ENCODE data around the gene JMJD8. TPM values are rescaled to one million over a fixed set of nuclear protein-coding genes. Genes with fewer than 3 reads are reported as not detected.

The JMJD8 gene
- total RNA-seq, 2 donors from 2014 or later, result 16.8 to 26.8 TPM

GRCh38 chr16:706189-707061 lies 22.3 kb upstream of the JMJD8 start:
- H3K4me3 Mint-ChIP-seq, result no peak overlapping the region
- H3K27ac Mint-ChIP-seq, result no peak overlapping the region
- no peak for ATAC-seq (replicated peaks)
- peaks cover 16% of the 10 kb centered on the region for H3K27me3 Mint-ChIP-seq
- H3K4me1 Mint-ChIP-seq, result no peaks in the 10 kb centered on the region
- no peaks in the 10 kb centered on the region for H3K36me3 Mint-ChIP-seq (ENCODE audit: low read depth)
- H3K9me3 Mint-ChIP-seq, result no peaks in the 10 kb centered on the region

GRCh38 chr16:705431-706188 lies 21.5 kb upstream of the JMJD8 start, which contains the start of gene FBXL16:
FBXL16 (minus strand) TSS chr16:705801; CDS start chr16:697405, 8,396 bp downstream.
- Mint-ChIP-seq H3K36me3 (ENCODE audit: low read depth) (no peaks in the 10 kb centered on the region), H3K27me3 (peaks cover 16% of the 10 kb centered on the region), H3K4me3 (no peak within 1 kb of the TSS), H3K4me1 (no peaks in the 10 kb centered on the region), H3K27ac (no peak within 1 kb of the TSS), H3K9me3 (no peaks in the 10 kb centered on the region)
- ATAC-seq (replicated peaks), result no peak

GRCh38 chr16:704552-705380 lies 20.6 kb upstream of the JMJD8 start:
- H3K27me3 Mint-ChIP-seq, result peaks cover 16% of the 10 kb centered on the region
- no peak overlapping the region for H3K27ac Mint-ChIP-seq
- H3K36me3 Mint-ChIP-seq (ENCODE audit: low read depth), result no peaks in the 10 kb centered on the region
- no peak for ATAC-seq (replicated peaks)
- no peak overlapping the region for H3K4me3 Mint-ChIP-seq
- H3K9me3 Mint-ChIP-seq, result no peaks in the 10 kb centered on the region
- no peaks in the 10 kb centered on the region for H3K4me1 Mint-ChIP-seq

- H3K4me3 Mint-ChIP-seq, result no peak overlapping the region
- no peak overlapping the region for H3K27ac Mint-ChIP-seq
- H3K27me3 Mint-ChIP-seq, result peaks cover 16% of the 10 kb centered on the region
- no peak for ATAC-seq (replicated peaks)
- no peaks in the 10 kb centered on the region for H3K9me3 Mint-ChIP-seq
- H3K4me1 Mint-ChIP-seq, result no peaks in the 10 kb centered on the region
- H3K36me3 Mint-ChIP-seq (ENCODE audit: low read depth), result no peaks in the 10 kb centered on the region
These were observed 19.9 kb upstream of the JMJD8 start for GRCh38 chr16:704047-704446.

- no peak overlapping the region for H3K4me3 Mint-ChIP-seq
- H3K9me3 Mint-ChIP-seq, result no peaks in the 10 kb centered on the region
- no peaks in the 10 kb centered on the region for H3K4me1 Mint-ChIP-seq
- H3K27me3 Mint-ChIP-seq, result peaks cover 16% of the 10 kb centered on the region
- ATAC-seq (replicated peaks), result no peak
- H3K36me3 Mint-ChIP-seq (ENCODE audit: low read depth), result no peaks in the 10 kb centered on the region
- no peak overlapping the region for H3K27ac Mint-ChIP-seq
These were observed 19.3 kb upstream of the JMJD8 start for GRCh38 chr16:703406-703805.

- no peak for ATAC-seq (replicated peaks)
- Mint-ChIP-seq H3K27ac (no peak overlapping the region), H3K27me3 (peaks cover 8% of the 10 kb centered on the region), H3K9me3 (no peaks in the 10 kb centered on the region), H3K4me1 (no peaks in the 10 kb centered on the region), H3K4me3 (no peak overlapping the region), H3K36me3 (ENCODE audit: low read depth) (no peaks in the 10 kb centered on the region)
These were observed 18.2 kb upstream of the JMJD8 start for GRCh38 chr16:702341-702740.

GRCh38 chr16:700684-701584 lies 16.8 kb upstream of the JMJD8 start:
- peaks cover 4% of the 10 kb centered on the region for H3K27me3 Mint-ChIP-seq
- H3K4me3 Mint-ChIP-seq, result no peak overlapping the region
- H3K36me3 Mint-ChIP-seq (ENCODE audit: low read depth), result no peaks in the 10 kb centered on the region
- no peaks in the 10 kb centered on the region for H3K9me3 Mint-ChIP-seq
- H3K4me1 Mint-ChIP-seq, result no peaks in the 10 kb centered on the region
- no peak overlapping the region for H3K27ac Mint-ChIP-seq
- peak; percentile 41 for ATAC-seq (replicated peaks)

- H3K9me3 Mint-ChIP-seq, result no peaks in the 10 kb centered on the region
- ATAC-seq (replicated peaks), result no peak
- no peaks in the 10 kb centered on the region for H3K36me3 Mint-ChIP-seq (ENCODE audit: low read depth)
- H3K4me1 Mint-ChIP-seq, result no peaks in the 10 kb centered on the region
- peak overlapping the region; percentile 12 for H3K4me3 Mint-ChIP-seq
- no peak overlapping the region for H3K27ac Mint-ChIP-seq
- H3K27me3 Mint-ChIP-seq, result peaks cover 4% of the 10 kb centered on the region
These were observed 15.0 kb upstream of the JMJD8 start for GRCh38 chr16:698911-699671.

- H3K4me3 Mint-ChIP-seq, result peak overlapping the region; percentile 90
These were observed 11.4 kb upstream of the JMJD8 start for GRCh38 chr16:695355-696089.

GRCh38 chr16:694863-695354 lies 10.8 kb upstream of the JMJD8 start:
- peaks cover 9% of the 10 kb centered on the region for H3K4me1 Mint-ChIP-seq
- peak overlapping the region; percentile 90 for H3K4me3 Mint-ChIP-seq
- H3K9me3 Mint-ChIP-seq, result no peaks in the 10 kb centered on the region
- no peaks in the 10 kb centered on the region for H3K27me3 Mint-ChIP-seq
- H3K36me3 Mint-ChIP-seq (ENCODE audit: low read depth), result no peaks in the 10 kb centered on the region
- H3K27ac Mint-ChIP-seq, result peak overlapping the region; percentile 90
- no peak for ATAC-seq (replicated peaks)

More at GRCh38 chr16:695355-696089, 11.4 kb upstream of the JMJD8 start:
- ATAC-seq (replicated peaks), result peak; percentile 86
- Mint-ChIP-seq H3K27me3 (no peaks in the 10 kb centered on the region), H3K4me1 (peaks cover 9% of the 10 kb centered on the region), H3K36me3 (ENCODE audit: low read depth) (no peaks in the 10 kb centered on the region), H3K27ac (peak overlapping the region; percentile 90), H3K9me3 (no peaks in the 10 kb centered on the region)

GRCh38 chr16:694187-694862 lies 10.2 kb upstream of the JMJD8 start:
- Mint-ChIP-seq H3K4me3 (peak overlapping the region; percentile 90), H3K4me1 (peaks cover 9% of the 10 kb centered on the region), H3K27me3 (no peaks in the 10 kb centered on the region), H3K9me3 (no peaks in the 10 kb centered on the region), H3K36me3 (ENCODE audit: low read depth) (no peaks in the 10 kb centered on the region), H3K27ac (no peak overlapping the region)
- no peak for ATAC-seq (replicated peaks)

- Mint-ChIP-seq H3K27ac (no peak overlapping the region), H3K27me3 (no peaks in the 10 kb centered on the region), H3K4me1 (peaks cover 9% of the 10 kb centered on the region), H3K36me3 (ENCODE audit: low read depth) (no peaks in the 10 kb centered on the region), H3K9me3 (no peaks in the 10 kb centered on the region), H3K4me3 (peak overlapping the region; percentile 82)
- no peak for ATAC-seq (replicated peaks)
These were observed 9.6 kb upstream of the JMJD8 start for GRCh38 chr16:693766-694165.

All from activated T-helper 17 cell treated with anti-CD3 and anti-CD28 coated beads, Interleukin-2, amount 50 U/mL, for 72 hours (primary cell).